DMS79 treated with DMSO at 0.1 percent for 48 hours (cell line): ENCODE data around the gene INSL3.
"Not testable (repeated sequence)": the region's sequence is repeated elsewhere in the genome, so short reads cannot be mapped to it uniquely, and the experiment has no call there.

ENCODE experiments used
- DNase-seq: peaks from one replicate; lab custom pipeline; 2025; lab: John Stamatoyannopoulos, UW

The INSL3 gene

DNA sequence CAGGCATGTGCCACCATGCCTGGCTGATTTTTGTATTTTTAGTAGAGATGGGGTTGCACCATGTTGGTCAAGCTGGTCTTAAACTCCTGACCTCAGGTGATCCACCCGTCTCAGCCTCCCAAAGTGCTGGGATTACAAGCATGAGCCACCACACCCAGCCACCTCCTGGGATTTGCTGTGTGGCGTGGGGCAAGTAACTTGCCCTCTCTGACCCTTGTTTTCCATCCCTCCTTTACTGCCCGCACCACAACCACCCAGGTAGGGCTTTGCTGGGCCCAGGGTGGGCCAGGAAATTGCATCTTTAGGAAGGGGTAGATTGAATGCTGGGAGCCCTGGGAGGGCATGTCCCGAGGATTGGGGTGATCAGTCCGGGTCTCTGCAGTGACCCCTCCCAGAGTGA, 37.6 kb downstream of the INSL3 start:
- not testable (repeated sequence) for DNase-seq

DNA sequence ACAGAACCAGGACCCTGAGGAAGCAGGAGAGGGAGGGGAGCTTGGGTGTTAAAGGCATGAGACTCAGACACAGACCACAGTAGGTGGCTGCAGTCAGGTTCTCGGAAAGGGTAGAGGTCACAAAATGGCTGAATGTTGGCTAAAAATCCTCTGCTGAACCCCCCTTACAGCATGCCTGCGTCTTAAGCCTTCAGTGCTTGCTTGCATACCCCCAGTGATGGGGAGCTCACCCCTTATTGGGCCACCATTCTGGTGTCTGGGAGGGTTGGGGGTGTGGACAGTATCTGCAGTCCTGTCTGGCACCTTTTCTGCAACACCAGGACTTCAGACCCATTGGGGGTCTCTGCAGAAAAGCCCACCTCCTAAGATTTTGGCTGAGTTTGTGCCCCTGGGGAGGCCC, 40.5 kb downstream of the INSL3 start:
- DNase-seq: no peak

DNA sequence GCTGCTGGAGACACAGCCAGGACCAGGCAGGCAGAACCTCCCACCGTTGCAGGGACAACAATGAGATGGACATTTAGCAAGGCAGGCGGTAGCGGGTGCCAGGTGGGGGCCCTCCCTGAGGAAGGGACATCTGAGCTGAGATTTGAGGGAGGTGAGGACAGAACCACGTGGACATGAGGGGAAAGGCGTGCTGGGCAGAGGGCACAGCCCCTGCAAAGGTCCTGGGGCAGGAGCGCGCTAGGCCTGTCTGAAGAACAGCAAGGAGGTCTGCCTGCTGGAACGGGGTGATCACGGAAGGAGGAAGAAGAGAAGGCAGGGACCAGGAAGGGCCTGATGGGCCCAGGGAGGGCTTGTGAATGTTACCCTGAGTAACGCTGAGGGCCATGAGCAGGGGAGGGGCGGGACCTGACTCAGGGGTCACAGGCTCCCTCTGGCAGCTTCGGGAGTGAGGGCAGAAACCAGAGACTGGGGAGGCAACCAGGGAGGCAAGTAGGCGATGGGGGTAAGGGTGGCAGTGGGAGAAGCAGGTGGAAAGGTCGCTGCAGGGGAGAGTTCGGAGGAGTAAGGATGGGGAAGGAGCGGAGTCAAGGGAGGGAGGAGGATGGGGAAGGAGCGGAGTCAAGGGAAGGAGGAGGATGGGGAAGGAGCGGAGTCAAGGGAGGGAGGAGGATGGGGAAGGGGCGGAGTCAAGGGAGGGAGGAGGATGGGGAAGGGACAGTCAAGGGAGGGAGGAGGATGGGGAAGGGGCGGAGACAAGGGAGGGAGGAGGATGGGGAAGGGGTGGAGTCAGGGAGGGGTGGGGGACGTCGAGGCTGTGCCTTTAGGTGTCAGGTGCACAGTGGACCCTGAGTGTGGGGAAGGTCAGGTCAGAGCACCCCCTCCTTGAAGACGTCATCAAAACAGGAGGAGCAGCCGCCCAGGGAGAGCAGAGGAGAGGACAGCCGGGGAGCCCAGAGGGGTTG, 42.1 kb downstream of the INSL3 start:
- no peak for DNase-seq

DNA sequence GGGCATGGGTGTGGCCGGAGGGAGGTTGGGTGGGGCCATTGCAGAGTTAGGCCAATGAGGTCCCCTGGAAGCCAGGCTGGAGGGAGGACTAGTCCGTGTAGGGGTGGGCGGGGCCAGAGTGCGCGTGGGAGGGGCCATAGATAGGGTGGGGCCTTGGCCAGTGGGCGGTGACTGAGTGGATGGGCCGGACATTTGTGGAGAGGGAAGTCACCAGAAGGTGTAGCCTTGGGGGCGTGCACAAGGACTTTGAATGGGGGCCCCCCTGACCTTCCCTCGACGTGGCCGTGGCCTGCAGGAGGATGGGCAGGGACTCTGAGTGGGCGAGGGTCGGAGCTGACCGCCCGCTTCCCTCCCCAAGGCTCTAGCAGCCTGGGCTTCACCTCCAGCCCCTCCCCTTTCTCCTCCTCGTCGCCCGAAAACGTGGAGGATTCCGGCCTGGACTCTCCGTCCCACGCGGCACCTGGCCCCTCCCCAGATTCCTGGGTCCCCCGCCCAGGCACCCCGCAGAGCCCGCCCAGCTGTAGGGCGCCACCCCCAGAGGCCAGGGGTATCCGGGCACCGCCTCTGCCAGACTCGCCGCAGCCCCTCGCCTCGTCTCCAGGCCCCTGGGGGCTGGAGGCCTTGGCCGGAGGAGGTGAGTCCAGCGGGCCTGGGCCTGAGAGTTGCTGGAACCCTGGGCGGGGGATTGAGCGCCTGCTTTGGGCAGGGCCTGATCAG, 42.9 kb downstream of the INSL3 start:
- DNase-seq: no peak

DNA sequence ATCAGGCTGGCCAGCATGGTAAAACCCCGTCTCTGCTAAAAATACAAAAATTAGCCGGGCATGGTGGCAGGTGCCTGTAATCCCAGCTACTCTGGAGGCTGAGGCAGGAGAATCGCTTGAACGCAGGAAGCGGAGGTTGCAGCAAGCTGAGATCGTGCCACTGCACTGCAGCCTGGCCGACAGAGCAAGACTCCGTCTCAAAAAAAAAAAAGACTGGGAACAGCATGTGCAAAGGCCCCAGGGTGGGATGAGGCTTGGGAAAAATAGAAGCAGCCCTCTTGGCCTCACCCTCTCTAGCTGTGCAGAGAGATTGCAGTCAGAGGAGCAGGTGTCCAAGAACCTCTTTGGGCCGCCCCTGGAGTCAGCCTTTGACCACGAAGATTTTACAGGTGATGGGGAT, 43.5 kb downstream of the INSL3 start:
- not testable (repeated sequence) for DNase-seq

DNA sequence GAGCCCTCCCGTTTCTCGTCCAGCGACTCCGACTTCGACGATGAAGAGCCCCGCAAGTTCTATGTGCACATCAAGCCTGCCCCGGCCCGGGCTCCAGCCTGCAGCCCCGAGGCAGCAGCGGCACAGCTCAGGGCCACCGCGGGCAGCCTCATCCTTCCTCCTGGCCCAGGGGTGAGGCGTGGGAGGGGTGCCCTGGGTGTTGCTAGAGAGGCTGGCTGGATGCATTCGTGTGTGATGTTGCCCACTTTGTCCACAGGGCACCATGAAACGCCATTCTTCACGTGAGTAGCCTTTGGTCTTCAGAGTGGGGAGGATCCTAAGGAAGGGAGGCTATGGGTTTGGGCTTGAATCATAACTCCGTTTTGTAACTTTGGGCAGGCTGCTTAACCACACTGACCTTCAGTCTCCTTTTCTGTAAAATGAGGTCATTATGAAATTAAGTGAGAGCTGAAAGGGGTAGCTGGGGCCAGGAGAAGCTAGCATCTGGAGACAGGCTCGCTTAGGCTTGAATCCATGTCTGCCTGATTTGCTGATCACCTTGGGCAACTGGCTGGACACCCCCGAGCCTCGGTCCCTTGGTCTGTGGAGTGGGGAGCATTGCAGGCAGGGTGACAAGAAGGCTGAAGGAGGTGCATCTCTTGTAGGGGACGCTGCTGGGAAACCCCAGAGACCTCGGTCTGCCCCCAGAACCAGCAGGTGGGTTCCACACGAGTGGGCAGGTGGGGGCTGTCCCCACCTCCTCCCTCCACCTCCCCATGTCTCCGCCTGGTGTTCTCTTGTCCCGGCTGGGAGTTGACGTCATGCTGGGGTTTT, 45.1 kb downstream of the INSL3 start:
- DNase-seq: no peak

DNA sequence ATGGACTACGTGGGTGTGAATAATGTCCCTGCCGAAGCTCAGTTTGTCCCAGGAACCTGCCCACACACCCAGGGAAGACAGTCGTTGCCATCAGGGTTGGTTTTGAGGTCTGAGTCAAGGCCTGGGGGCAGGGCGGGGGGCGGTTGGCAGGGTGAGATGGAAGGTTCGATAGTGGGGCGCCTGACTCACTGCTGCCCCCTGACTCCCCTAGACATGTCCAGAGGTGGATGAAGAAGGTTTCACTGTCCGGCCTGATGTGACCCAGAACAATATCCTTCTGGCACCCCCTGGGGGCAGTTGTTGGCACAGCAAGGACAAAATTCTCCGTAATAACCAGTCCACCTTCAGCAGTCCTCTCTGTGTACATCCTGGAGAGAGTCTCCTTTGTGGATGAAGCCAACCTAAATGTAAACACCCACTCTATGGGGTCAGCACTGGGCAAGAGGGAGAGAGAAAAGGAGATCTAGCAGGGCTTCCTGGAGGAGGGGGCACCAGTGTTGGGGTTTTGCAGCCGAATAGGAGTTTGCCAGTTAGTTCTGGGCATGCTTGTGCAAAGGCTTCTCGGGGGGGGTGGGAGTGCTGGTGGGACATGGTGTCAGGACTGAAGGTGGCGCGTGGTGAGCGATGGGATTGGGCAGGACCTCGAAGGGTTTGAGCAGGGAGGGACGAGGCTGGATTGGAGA, 45.9 kb downstream of the INSL3 start:
- no peak for DNase-seq

DNA sequence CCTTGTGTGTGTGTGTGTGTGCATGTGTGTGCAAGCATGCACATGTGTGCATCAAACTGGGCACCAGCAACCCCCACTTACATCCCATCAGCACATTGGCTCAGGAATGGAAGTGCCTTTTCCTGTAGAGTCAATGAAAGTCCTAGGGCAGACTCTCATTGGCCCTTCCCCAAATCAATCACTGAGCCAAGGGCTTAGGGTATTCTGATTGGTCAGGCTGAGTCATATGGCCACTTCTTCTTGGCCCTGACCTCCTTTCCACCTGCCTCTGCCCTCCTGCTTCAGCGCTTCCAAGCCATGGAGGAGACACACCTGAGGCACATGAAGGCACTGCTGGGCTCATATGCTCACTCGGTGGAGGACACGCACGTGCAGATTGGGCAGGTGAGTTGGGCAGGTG, 49.1 kb downstream of the INSL3 start:
- DNase-seq: no peak

DNA sequence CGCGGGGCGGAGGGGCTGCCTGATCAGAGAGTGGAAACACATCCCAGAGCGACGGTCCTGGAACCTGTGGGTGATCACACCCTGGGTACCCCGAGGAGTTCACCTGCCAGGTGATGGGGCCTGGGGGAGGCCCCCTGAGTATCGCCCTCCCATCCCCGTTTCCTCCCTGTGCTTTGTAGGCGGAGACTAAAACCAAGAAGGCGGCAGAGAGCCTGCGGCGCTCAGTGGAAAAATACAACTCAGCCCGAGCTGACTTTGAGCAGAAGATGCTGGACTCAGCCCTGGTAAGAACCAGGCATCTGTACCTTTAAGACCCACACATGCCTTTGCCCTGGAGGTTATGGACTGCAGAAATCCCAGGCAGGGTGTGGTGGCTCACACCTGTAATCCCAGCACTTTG, 50.7 kb downstream of the INSL3 start:
- DNase-seq: no peak

DNA sequence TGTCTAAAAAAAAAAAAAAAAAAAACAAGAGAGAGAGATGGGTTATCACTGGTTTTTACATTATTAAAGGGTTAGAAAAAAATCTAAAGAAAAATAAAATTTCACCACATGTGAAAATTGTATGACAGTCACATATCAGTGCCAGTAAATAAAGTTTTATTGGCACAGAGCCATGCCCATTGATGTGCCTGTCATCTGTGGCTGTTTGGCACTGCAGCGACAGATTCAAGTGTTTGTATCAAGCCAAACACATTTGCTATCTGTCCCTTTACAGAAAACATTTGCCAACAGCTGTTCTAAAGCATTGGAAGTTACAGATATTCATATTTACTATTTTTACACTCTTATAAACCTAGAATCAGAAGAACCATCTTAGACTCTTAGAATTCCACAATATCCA, 53.8 kb downstream of the INSL3 start:
- DNase-seq: no peak

DNA sequence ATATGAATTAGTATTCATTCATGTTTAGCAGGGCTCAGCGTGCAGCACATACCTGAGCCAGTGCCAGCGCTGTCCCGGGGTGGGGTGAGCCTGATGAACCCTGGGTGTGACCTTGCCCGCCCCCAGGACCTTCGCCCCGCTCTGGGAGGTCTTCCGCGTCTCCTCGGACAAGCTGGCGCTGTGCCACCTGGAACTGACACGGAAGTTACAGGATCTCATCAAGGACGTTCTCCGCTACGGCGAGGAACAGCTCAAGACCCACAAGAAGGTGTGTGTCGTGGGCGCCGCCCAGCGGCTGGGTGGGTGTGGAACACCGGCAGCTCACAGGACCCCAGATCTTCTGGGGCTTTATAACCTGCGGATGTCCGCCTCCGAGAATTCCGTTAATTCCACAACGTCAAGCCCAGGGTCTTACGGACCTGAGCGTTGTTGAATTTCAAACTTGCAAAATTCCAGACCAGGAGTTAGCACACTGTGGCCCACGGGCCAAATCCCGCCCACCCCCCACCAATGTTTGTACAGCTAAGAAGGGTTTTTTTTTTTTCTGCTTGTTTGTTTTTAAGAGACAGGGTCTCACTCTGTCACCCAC, 54.7 kb downstream of the INSL3 start:
- peak; percentile 33 for DNase-seq
